Tibial artery (tissue), 4 donors: Measurements from ENCODE around the gene DELE1.

ENCODE experiments used
- DNase-seq, 2 donors: peaks; one replicate each; pipeline ENCODE4 v3.0.0-alpha.2; 2019
- H3K27ac ChIP-seq, 2 donors: fragments of 200-600 bp; sonication (generic) in 1 of 2; 1 replicate in 1 of 2; 2 replicates in 1 of 2; pipeline ENCODE4 v1.5.1; 2018 to 2019; ENCODE audit warnings: mild to moderate bottlenecking in 1 of 2
- H3K27me3 ChIP-seq, 2 donors: fragments of 200-600 bp; sonication (generic) in 1 of 2; one replicate each; pipeline versions ENCODE4 v1.5.1 to v1.6.0; 2016 to 2019
- H3K36me3 ChIP-seq, 3 donors: fragments of 200-600 bp; sonication (generic) in 2 of 3; one replicate each; pipeline ENCODE4 v1.5.1; 2016 to 2019; ENCODE audit warnings: mild to moderate bottlenecking in 2 of 3
- H3K4me1 ChIP-seq, 4 donors: fragments of 200-600 bp; sonication (generic) in 2 of 4; 1 replicate in 3 of 4; 2 replicates in 1 of 4; pipeline ENCODE4 v1.5.1; 2016 to 2019
- H3K4me3 ChIP-seq, 2 donors: fragments of 200-600 bp; sonication (generic) in 1 of 2; 1 replicate in 1 of 2; 2 replicates in 1 of 2; pipeline ENCODE4 v1.5.1; 2018 to 2019; ENCODE audit warnings: mild to moderate bottlenecking in 2 of 2
- H3K9me3 ChIP-seq, 3 donors: fragments of 200-600 bp; sonication (generic) in 1 of 3; one replicate each; pipeline ENCODE4 v1.5.1; 2016 to 2019
- intact Hi-C: fragments of 100-400 bp; cut with DNase I; formaldehyde crosslinking; loops from one replicate; pipeline ENCODE4 v1.15.0; 2023; ENCODE audit warnings: low total_unique reads
- TF ChIP-seq, protein P1 (sequence below), 2 experiments: fragments of 200-600 bp in 1 of 2; fragments of 450-650 bp in 1 of 2; IDR thresholded peaks; one replicate each; pipeline ENCODE4 v1.5.1; 2017 to 2019; ENCODE audit warnings: antibody characterized with exemption in 2 of 2, mild to moderate bottlenecking in 1 of 2, moderate library complexity in 1 of 2

Gene DELE1

DNA sequence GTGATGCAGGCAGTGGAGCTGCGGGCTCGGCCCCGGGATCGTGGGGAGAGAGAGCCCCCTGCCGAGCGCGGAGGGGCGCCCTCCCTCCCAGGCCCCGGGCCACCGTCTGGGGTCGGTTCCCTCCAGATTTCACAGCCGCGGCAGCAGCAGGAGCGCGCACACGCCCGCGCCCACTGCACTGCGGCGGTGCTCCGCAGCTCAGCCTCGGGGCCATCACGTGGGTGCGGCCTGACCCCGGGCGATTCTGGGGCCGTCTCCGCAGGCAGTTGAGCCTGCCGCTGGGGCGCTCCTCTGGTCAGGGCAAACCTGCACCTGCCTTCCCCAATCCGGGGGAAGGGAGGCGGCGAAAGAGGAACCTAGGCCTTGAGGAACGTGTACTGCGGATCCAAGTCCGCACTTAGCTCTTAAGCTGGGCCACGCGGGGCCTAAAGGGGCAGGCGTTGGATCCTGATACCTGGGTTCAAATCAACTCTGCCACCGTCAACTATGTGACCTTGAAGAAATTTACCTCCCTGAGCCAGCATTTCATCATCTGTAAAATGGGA is 9.4 kb upstream of the DELE1 start:
- Histone ChIP-seq H3K27ac (no peak overlapping the region), H3K36me3 (no peaks in the 10 kb centered on the region), H3K4me1 (peaks cover 0 to 12% (median 6%) of the 10 kb centered on the region in 4 donors), H3K4me3 (peak overlapping the region; percentile 39 to 42), H3K9me3 (no peaks in the 10 kb centered on the region), H3K27me3 (peaks cover 0 to 9% of the 10 kb centered on the region in 2 donors)
- DNase-seq = peak; percentile 47 to 72
- intact Hi-C loops = no loop called here
- TF ChIP-seq, protein P1, sequence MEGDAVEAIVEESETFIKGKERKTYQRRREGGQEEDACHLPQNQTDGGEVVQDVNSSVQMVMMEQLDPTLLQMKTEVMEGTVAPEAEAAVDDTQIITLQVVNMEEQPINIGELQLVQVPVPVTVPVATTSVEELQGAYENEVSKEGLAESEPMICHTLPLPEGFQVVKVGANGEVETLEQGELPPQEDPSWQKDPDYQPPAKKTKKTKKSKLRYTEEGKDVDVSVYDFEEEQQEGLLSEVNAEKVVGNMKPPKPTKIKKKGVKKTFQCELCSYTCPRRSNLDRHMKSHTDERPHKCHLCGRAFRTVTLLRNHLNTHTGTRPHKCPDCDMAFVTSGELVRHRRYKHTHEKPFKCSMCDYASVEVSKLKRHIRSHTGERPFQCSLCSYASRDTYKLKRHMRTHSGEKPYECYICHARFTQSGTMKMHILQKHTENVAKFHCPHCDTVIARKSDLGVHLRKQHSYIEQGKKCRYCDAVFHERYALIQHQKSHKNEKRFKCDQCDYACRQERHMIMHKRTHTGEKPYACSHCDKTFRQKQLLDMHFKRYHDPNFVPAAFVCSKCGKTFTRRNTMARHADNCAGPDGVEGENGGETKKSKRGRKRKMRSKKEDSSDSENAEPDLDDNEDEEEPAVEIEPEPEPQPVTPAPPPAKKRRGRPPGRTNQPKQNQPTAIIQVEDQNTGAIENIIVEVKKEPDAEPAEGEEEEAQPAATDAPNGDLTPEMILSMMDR (IDR thresholded peaks at IDR 0.05) = peak; percentile 2 to 19

DNA sequence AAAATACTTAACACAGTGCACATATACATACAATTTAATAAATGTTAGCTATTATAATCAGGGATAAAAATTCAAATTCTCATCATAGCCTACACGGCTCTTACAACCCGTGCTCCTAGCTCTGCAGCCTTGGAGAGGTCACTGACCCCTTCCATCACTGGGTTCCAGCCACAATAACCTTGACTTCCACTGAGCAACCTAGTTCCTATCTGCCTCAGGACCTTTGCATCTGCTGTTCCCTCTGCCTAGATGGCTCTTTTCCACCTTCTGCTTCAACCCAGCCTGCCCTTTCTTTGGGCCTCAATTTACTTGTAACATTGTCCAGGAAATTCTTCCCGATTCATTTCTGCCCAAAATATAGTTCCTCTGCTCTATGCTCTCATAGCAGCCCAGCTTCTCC is 8.9 kb upstream of the DELE1 start:
- TF ChIP-seq, protein P1 (IDR thresholded peaks at IDR 0.05) = no peak
- Histone ChIP-seq H3K9me3 (no peaks in the 10 kb centered on the region), H3K36me3 (no peaks in the 10 kb centered on the region), H3K4me1 (peaks cover 0 to 12% (median 6%) of the 10 kb centered on the region in 4 donors), H3K27ac (no peak overlapping the region), H3K27me3 (peaks cover 0 to 9% of the 10 kb centered on the region in 2 donors), H3K4me3 (no peak overlapping the region)
- DNase-seq = peak in 1 of 2 donors; percentile 28
- intact Hi-C loops = no loop called here

DNA sequence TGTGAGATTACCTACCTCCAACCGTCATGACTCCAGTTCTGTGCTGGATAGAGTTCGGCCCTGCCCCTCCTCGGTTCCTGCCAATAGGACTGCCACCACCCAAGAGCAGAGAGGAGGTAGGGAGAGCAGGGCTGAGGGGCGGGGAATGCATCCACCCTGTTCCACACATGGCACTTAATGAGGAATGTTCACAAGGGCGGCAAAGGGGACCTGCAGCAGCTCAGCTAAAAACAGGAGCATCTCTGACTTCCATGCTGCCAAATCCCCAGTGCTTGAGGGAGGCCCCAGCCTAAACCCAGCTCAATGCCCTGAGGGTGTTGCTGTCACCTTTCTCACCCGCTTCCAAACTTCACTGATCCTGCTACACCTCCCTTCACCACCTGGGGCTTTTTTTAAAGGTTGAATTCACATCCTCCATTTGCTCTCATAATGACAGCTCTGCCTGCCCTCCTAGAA is 7.8 kb upstream of the DELE1 start:
- DNase-seq = peak in 1 of 2 donors; percentile 37
- no peaks in the 10 kb centered on the region for H3K36me3 ChIP-seq
- H3K4me1 ChIP-seq = peaks cover 0 to 12% (median 6%) of the 10 kb centered on the region in 4 donors
- H3K9me3 ChIP-seq = no peaks in the 10 kb centered on the region
- H3K4me3 ChIP-seq = no peak overlapping the region
- intact Hi-C loops = no loop called here
- TF ChIP-seq, protein P1 (IDR thresholded peaks at IDR 0.05) = no peak
- H3K27me3 ChIP-seq = peaks cover 0 to 9% of the 10 kb centered on the region in 2 donors
- no peak overlapping the region for H3K27ac ChIP-seq

DNA sequence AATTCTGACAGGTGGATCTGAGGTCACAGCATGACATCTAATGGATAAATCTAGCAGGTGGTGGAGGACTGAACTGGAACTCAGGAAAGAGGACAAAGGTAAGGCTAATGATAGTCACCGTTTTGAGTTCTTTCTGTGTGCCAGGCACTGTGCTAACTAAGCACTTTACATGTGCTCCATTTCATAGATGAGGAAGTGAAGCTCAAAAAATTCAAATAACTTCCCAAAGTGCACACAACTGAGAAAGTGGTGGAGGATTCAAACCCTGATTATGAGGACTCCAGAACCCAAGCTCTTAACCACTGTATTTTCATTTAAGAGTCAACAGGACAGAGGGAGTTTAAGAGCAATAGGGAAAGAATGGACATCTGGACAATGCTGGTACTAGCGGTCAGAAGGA is 7.1 kb upstream of the DELE1 start:
- H3K4me3 ChIP-seq = no peak overlapping the region
- H3K9me3 ChIP-seq = no peaks in the 10 kb centered on the region
- intact Hi-C loops = no loop called here

DNA sequence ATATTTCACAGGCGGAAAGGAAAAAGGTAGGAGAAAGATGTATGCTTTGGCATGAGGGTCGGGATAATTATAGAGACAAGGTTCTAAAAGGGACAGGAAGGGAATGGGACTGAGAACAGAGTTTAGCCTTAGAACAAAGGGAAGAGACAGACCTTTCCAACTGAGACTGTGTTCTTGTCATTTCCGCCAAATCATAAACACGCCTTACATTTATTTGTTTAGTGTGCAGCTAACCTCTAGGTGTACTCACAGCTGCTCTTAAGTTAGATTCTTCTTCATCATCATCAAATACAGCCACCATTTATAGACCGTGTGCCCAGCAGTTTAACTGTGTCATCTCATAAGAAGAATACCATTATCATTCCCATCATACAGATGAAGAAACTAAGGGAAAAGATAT is 5.9 kb upstream of the DELE1 start:
- Histone ChIP-seq H3K4me1 (peaks cover 0 to 15% (median 8%) of the 10 kb centered on the region in 4 donors), H3K27ac (no peak overlapping the region), H3K9me3 (no peaks in the 10 kb centered on the region), H3K27me3 (peaks cover 0 to 7% of the 10 kb centered on the region in 2 donors), H3K36me3 (no peaks in the 10 kb centered on the region), H3K4me3 (no peak overlapping the region)
- TF ChIP-seq, protein P1 (IDR thresholded peaks at IDR 0.05) = no peak
- DNase-seq = no peak
- intact Hi-C loops = no loop called here

More for the DNA sequence above, 7.1 kb upstream of the DELE1 start:
- Histone ChIP-seq H3K4me1 (peaks cover 0 to 12% (median 6%) of the 10 kb centered on the region in 4 donors), H3K27me3 (peaks cover 0 to 9% of the 10 kb centered on the region in 2 donors), H3K27ac (no peak overlapping the region), H3K36me3 (no peaks in the 10 kb centered on the region)
- no peak for DNase-seq
- TF ChIP-seq, protein P1 (IDR thresholded peaks at IDR 0.05) = no peak
